ENCODE results near the gene PODXL. TPM values are rescaled to one million over a fixed set of nuclear protein-coding genes. Genes with fewer than 3 reads are reported as not detected.
A peak's percentile ranks its signal among the peaks of the same experiment; 100 is the strongest.

PODXL gene
- total RNA-seq, 2 donors from 2014 or later: 523 to 701 TPM

DNA sequence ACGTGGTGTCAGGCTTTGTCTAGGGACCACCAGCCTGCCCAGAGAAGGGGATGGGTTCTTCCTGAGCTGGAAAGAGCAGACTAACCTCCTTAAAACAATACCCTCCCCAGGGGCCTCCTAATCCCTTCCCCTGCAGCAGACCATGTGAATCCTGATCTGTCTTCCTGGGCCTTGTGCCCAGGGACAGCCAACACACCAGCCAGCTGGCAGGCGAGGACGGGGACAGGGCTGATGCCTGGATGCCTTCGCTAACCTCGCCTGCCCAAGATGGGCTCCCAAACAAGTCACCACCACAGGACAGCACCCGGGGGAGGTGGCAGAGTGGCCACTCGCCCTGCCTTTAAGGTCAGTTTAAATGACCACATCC lies 17.6 kb downstream of the PODXL start:
- TF ChIP-seq, protein P1, sequence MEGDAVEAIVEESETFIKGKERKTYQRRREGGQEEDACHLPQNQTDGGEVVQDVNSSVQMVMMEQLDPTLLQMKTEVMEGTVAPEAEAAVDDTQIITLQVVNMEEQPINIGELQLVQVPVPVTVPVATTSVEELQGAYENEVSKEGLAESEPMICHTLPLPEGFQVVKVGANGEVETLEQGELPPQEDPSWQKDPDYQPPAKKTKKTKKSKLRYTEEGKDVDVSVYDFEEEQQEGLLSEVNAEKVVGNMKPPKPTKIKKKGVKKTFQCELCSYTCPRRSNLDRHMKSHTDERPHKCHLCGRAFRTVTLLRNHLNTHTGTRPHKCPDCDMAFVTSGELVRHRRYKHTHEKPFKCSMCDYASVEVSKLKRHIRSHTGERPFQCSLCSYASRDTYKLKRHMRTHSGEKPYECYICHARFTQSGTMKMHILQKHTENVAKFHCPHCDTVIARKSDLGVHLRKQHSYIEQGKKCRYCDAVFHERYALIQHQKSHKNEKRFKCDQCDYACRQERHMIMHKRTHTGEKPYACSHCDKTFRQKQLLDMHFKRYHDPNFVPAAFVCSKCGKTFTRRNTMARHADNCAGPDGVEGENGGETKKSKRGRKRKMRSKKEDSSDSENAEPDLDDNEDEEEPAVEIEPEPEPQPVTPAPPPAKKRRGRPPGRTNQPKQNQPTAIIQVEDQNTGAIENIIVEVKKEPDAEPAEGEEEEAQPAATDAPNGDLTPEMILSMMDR (conservative IDR thresholded peaks at IDR 0.05): no peak
- no peaks in the 10 kb centered on the region for H3K27me3 ChIP-seq (ENCODE audit: control insufficient read depth, insufficient read depth, low read length, poor library complexity, severe bottlenecking)
- Mint-ChIP-seq H3K9me3 (no peaks in the 10 kb centered on the region), H3K4me1 (peaks cover 44% of the 10 kb centered on the region), H3K27me3 (ENCODE audit: insufficient read depth) (no peaks in the 10 kb centered on the region), H3K27ac (peak overlapping the region; percentile 80), H3K36me3 (ENCODE audit: low read depth) (peaks cover 75% of the 10 kb centered on the region), H3K4me3 (no peak overlapping the region)
- no peaks in the 10 kb centered on the region for H3K9me3 ChIP-seq (ENCODE audit: control insufficient read depth, low read length)
- H3K9ac ChIP-seq (ENCODE audit: extremely low read depth, low read length, poor library complexity, severe bottlenecking): no peak overlapping the region
- peaks cover 90% of the 10 kb centered on the region for H3K36me3 ChIP-seq (ENCODE audit: control insufficient read depth, insufficient read depth, low read length)
- no peak overlapping the region for H3K27ac ChIP-seq (ENCODE audit: low read depth, low read length)
- peak overlapping the region; percentile 37 for H3K4me3 ChIP-seq (ENCODE audit: low read length)
- H3K4me1 ChIP-seq (ENCODE audit: control insufficient read depth, insufficient read depth, low read length): peaks cover 28% of the 10 kb centered on the region
- peak; percentile 71 for DNase-seq
- WGBS, 2 experiments (ENCODE audit: insufficient coverage in 1 of 2, insufficient read length in 1 of 2): 80 to 84% methylated on average over 3 to 7 of the region's 7 CpGs

- peaks cover 28% of the 10 kb centered on the region for H3K4me1 ChIP-seq (ENCODE audit: control insufficient read depth, insufficient read depth, low read length)
- H3K27me3 Mint-ChIP-seq (ENCODE audit: insufficient read depth): no peaks in the 10 kb centered on the region
- DNase-seq: no peak
- peaks cover 44% of the 10 kb centered on the region for H3K4me1 Mint-ChIP-seq
- H3K27me3 ChIP-seq (ENCODE audit: control insufficient read depth, insufficient read depth, low read length, poor library complexity, severe bottlenecking): no peaks in the 10 kb centered on the region
- 88 to 95% methylated on average over 4 to 13 of the region's 13 CpGs for WGBS, 2 experiments (ENCODE audit: insufficient coverage in 1 of 2, insufficient read length in 1 of 2)
- peak overlapping the region; percentile 80 for H3K27ac Mint-ChIP-seq
- no peaks in the 10 kb centered on the region for H3K9me3 ChIP-seq (ENCODE audit: control insufficient read depth, low read length)
- H3K9ac ChIP-seq (ENCODE audit: extremely low read depth, low read length, poor library complexity, severe bottlenecking): no peak overlapping the region
- H3K27ac ChIP-seq (ENCODE audit: low read depth, low read length): peak overlapping the region; percentile 34
- H3K4me3 Mint-ChIP-seq: no peak overlapping the region
- H3K4me3 ChIP-seq (ENCODE audit: low read length): no peak overlapping the region
- TF ChIP-seq, protein P1 (conservative IDR thresholded peaks at IDR 0.05): no peak
- H3K9me3 Mint-ChIP-seq: no peaks in the 10 kb centered on the region
- H3K36me3 Mint-ChIP-seq (ENCODE audit: low read depth): peaks cover 75% of the 10 kb centered on the region
- H3K36me3 ChIP-seq (ENCODE audit: control insufficient read depth, insufficient read depth, low read length): peaks cover 90% of the 10 kb centered on the region
Observed at GRCh38 chr7:131538071-131538812, 18.2 kb downstream of the PODXL start.

DNA sequence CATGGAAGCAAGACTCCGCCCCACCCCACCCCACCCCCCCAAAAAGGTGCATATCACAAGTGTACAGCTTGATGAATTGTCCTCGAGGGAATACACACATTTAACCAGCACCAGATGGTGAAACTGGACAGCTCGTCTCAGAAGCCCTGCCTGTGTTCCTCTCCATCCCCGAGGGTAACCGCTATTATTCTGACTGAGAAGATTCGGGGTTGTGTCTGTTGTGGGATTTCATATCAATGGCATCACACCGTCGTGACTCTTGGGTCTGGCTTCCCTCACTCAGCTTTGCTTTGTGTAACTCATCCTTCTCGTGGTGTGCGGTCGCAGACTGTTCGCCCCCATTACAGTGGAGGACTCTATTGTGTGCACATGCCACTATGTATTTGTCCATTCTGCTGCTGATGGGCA lies 18.9 kb downstream of the PODXL start:
- no peak overlapping the region for H3K27ac Mint-ChIP-seq
- H3K9me3 Mint-ChIP-seq: no peaks in the 10 kb centered on the region
- DNase-seq: no peak
- Histone ChIP-seq H3K4me3 (ENCODE audit: low read length) (no peak overlapping the region), H3K27ac (ENCODE audit: low read depth, low read length) (peak overlapping the region; percentile 34), H3K27me3 (ENCODE audit: control insufficient read depth, insufficient read depth, low read length, poor library complexity, severe bottlenecking) (no peaks in the 10 kb centered on the region), H3K4me1 (ENCODE audit: control insufficient read depth, insufficient read depth, low read length) (peaks cover 29% of the 10 kb centered on the region), H3K36me3 (ENCODE audit: control insufficient read depth, insufficient read depth, low read length) (peaks cover 90% of the 10 kb centered on the region), H3K9me3 (ENCODE audit: control insufficient read depth, low read length) (no peaks in the 10 kb centered on the region), H3K9ac (ENCODE audit: extremely low read depth, low read length, poor library complexity, severe bottlenecking) (no peak overlapping the region)
- no peaks in the 10 kb centered on the region for H3K27me3 Mint-ChIP-seq (ENCODE audit: insufficient read depth)
- peaks cover 44% of the 10 kb centered on the region for H3K4me1 Mint-ChIP-seq
- TF ChIP-seq, protein P1 (conservative IDR thresholded peaks at IDR 0.05): no peak
- WGBS, 2 experiments (ENCODE audit: insufficient coverage in 1 of 2, insufficient read length in 1 of 2): 90 to 97% methylated on average over 7 to 12 of the region's 12 CpGs
- H3K4me3 Mint-ChIP-seq: no peak overlapping the region
- H3K36me3 Mint-ChIP-seq (ENCODE audit: low read depth): peaks cover 74% of the 10 kb centered on the region

All from endodermal cell (in vitro differentiated cells).